ENCODE results near the gene IL1R2. TPM values are rescaled to one million over a fixed set of nuclear protein-coding genes. Genes with fewer than 3 reads are reported as not detected.

The IL1R2 gene
- total RNA-seq, 1 donor from 2014 or later = 0.96 TPM

DNA sequence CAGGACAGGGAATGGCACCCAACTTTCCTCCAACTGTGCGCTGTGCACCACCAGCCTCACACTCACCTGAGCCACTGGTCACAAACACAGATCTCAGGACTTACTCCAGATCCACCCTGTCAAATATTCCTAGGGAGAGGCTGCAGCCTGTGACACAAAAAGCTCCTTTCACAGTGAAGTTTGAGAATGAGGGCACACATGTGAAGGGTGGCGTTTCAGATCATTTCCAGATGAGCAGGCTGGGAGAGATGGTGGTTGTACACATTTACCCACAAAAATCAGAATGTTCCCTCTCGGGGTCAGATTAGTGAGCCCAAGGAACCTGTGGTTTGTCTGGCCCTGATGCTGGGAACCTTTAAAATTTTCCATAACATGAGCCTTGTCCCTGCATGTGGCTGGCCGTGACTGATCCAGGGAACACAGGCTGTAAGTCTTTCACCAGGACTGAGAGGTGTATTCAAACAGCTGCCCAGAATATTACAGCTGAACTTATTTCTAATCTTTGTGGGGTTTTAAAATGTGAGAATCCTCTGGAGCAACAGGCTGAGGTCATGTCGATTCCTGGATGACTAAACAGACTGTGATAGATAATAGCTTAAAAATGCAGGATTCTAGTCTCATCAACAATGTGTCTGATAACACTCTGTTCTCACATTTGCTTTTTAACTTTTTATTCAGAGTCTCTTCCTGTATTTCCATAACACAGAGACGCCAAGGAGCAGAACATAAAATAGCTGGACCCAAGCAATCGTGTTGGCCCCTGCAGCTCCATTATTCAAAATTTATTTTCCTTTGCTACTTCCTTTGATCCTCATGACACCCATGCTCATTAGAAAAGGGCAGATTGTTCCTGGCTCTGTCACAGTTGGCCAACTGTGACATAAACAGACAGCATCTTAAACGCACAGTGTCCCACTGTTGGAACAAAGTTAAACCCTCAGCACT, 35.5 kb downstream of the IL1R2 start:
- TF ChIP-seq, protein P1, sequence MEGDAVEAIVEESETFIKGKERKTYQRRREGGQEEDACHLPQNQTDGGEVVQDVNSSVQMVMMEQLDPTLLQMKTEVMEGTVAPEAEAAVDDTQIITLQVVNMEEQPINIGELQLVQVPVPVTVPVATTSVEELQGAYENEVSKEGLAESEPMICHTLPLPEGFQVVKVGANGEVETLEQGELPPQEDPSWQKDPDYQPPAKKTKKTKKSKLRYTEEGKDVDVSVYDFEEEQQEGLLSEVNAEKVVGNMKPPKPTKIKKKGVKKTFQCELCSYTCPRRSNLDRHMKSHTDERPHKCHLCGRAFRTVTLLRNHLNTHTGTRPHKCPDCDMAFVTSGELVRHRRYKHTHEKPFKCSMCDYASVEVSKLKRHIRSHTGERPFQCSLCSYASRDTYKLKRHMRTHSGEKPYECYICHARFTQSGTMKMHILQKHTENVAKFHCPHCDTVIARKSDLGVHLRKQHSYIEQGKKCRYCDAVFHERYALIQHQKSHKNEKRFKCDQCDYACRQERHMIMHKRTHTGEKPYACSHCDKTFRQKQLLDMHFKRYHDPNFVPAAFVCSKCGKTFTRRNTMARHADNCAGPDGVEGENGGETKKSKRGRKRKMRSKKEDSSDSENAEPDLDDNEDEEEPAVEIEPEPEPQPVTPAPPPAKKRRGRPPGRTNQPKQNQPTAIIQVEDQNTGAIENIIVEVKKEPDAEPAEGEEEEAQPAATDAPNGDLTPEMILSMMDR (IDR thresholded peaks at IDR 0.05; ENCODE audit: borderline replicate concordance) = no peak
- no peaks in the 10 kb centered on the region for H3K27me3 ChIP-seq (ENCODE audit: low read depth)
- H3K4me3 ChIP-seq = no peak overlapping the region
- no peak for DNase-seq
- peak overlapping the region; percentile 69 for H3K27ac ChIP-seq (replicated peaks)
- intact Hi-C loops (cut with micrococcal nuclease) = loop anchor here (10.0 kb wide), 1 partner anchor 327 kb away; the partner anchor contains the start of gene IL18R1
- no peaks in the 10 kb centered on the region for H3K36me3 ChIP-seq
- H3K4me1 ChIP-seq = peaks cover 25% of the 10 kb centered on the region
- H3K9me3 ChIP-seq (replicated peaks) = peaks cover 8% of the 10 kb centered on the region

DNA sequence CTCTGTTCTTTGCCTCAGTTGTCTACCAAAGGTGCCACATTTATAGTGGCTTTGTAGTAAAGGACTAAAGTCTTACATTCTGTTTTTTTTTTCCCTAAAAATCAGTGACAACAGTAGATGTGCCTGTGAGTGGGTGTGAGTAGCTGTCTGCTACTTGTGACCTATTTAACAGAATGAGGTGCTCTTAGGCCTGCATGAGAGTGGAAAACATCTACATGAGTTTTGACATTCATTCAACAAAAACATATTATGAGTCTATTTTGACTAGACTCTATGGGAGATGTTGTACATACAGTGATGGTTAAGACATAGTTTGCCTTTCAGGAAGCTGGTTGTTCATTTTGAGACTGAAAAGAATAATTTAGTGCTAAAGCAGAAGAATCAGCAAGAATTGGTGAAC, 36.7 kb downstream of the IL1R2 start:
- peak overlapping the region; percentile 69 for H3K27ac ChIP-seq (replicated peaks)
- intact Hi-C loops (cut with micrococcal nuclease) = loop anchor here (10.0 kb wide), 1 partner anchor 326 kb away; the partner anchor contains the start of gene IL18R1

DNA sequence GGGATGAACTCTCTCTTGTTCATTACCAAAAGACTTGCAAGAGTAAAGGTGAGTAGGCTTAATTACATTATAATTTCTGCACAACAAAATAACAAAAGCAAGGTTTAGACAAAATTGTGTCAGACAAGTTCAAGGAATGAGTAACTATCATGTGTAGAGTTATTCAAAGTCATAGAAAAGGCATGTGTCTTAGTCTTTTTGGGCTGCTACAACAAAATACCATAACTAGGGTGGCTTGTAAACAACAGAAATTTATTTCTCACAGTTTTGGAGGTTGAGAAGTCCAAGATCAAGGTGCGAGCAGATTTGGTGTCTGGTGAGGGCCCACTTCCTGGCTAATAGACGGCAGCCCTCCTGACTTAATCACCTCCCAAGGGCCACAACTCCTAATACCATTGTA, 37.6 kb downstream of the IL1R2 start:
- no peak overlapping the region for H3K27ac ChIP-seq (replicated peaks)
- TF ChIP-seq, protein P1 (IDR thresholded peaks at IDR 0.05; ENCODE audit: borderline replicate concordance) = no peak

More for the DNA sequence above, 36.7 kb downstream of the IL1R2 start:
- DNase-seq = no peak
- peaks cover 8% of the 10 kb centered on the region for H3K9me3 ChIP-seq (replicated peaks)
- H3K4me3 ChIP-seq = no peak overlapping the region
- H3K27me3 ChIP-seq (ENCODE audit: low read depth) = no peaks in the 10 kb centered on the region
- peaks cover 34% of the 10 kb centered on the region for H3K4me1 ChIP-seq
- no peaks in the 10 kb centered on the region for H3K36me3 ChIP-seq
- TF ChIP-seq, protein P1 (IDR thresholded peaks at IDR 0.05; ENCODE audit: borderline replicate concordance) = no peak

DNA sequence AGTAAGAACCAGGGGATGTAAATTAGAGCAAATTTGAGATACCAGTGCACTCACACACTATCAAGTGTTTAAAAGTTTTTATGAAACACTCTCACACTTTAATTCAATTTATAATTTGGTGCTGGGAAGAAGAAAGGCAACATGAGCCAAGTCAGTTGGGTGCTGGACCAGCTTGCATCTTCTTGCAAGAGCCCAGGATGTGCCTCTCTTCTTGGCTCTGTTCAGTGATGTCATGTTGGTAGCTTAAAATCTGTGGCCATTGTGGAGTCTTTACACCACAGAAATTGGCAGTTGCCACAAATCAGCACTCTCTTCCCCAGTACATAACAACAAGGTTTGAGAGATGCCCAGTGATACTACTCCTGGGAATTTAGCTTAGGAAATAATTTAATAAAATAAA, 38.2 kb downstream of the IL1R2 start:
- TF ChIP-seq, protein P1 (IDR thresholded peaks at IDR 0.05; ENCODE audit: borderline replicate concordance) = no peak
- H3K4me3 ChIP-seq = no peak overlapping the region
- intact Hi-C loops (cut with micrococcal nuclease) = loop anchor here (10.0 kb wide), 1 partner anchor 325 kb away; the partner anchor contains the start of gene IL18R1
- peaks cover 8% of the 10 kb centered on the region for H3K9me3 ChIP-seq (replicated peaks)
- DNase-seq = no peak
- H3K27me3 ChIP-seq (ENCODE audit: low read depth) = peaks cover 5% of the 10 kb centered on the region
- H3K36me3 ChIP-seq = no peaks in the 10 kb centered on the region
- H3K27ac ChIP-seq (replicated peaks) = no peak overlapping the region
- H3K4me1 ChIP-seq = peaks cover 47% of the 10 kb centered on the region

More for the DNA sequence above, 37.6 kb downstream of the IL1R2 start:
- Histone ChIP-seq H3K4me1 (peaks cover 42% of the 10 kb centered on the region), H3K36me3 (no peaks in the 10 kb centered on the region), H3K4me3 (no peak overlapping the region), H3K27me3 (ENCODE audit: low read depth) (no peaks in the 10 kb centered on the region), H3K9me3 (replicated peaks) (peaks cover 8% of the 10 kb centered on the region)
- no peak for DNase-seq
- intact Hi-C loops (cut with micrococcal nuclease) = loop anchor here (10.0 kb wide), 1 partner anchor 325 kb away; the partner anchor contains the start of gene IL18R1

DNA sequence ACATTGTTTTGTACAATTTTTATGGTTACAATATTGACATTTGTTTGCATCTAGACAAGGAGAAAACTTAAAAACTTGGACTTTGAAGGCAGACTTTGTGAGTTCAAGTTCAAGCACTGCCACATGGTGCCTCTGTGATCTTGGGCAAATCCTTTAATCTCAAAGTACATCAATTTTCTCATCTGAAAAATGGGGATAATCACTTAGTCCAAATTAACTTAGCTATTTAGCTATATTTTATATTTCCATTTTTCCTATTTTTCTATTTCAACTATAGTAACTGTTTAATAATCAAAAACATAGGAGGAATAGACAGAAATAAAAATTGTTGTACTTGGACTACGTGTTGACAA, 38.7 kb downstream of the IL1R2 start:
- peaks cover 53% of the 10 kb centered on the region for H3K4me1 ChIP-seq
- peaks cover 8% of the 10 kb centered on the region for H3K9me3 ChIP-seq (replicated peaks)
- TF ChIP-seq, protein P1 (IDR thresholded peaks at IDR 0.05; ENCODE audit: borderline replicate concordance) = no peak
- no peak overlapping the region for H3K4me3 ChIP-seq
- peaks cover 7% of the 10 kb centered on the region for H3K27me3 ChIP-seq (ENCODE audit: low read depth)
- no peak overlapping the region for H3K27ac ChIP-seq (replicated peaks)
- intact Hi-C loops (cut with micrococcal nuclease) = no loop called here
- no peaks in the 10 kb centered on the region for H3K36me3 ChIP-seq
- DNase-seq = no peak
